Activated CD8-positive, alpha-beta memory T cell treated with anti-CD3 and anti-CD28 coated beads for 36 hours (primary cell): ENCODE data around the gene ZNF334. TPM values are rescaled to one million over a fixed set of nuclear protein-coding genes. Genes with fewer than 3 reads are reported as not detected.

Experiments
- CTCF ChIA-PET: fragments of 350-600 bp; sonication (Branson Sonifier 250); formaldehyde crosslinking; loops from one replicate; lab custom pipeline; 2021; ENCODE audit warnings: antibody characterized with exemption; lab: Charles Lee
- POLR2A ChIA-PET: fragments of 350-600 bp; sonication (Branson Sonifier 250); formaldehyde crosslinking; loops from one replicate; lab custom pipeline; 2021; ENCODE audit warnings: antibody characterized with exemption; lab: Charles Lee
- total RNA-seq, 2 experiments: library from RNA; stranded (reverse); gene quantifications; one replicate each; pipeline ENCODE4 v1.2.3, GENCODE V29; 2021

The ZNF334 gene
- total RNA-seq, 2 experiments from 2014 or later, result 2.3 to 2.6 TPM

- ChIA-PET CTCF (no interaction called here), POLR2A (no interaction called here)
Observed at GRCh38 chr20:46456255-46457028, 56.9 kb downstream of the ZNF334 start.

- POLR2A ChIA-PET, result no interaction called here
- CTCF ChIA-PET, result no interaction called here
Observed at GRCh38 chr20:46455729-46456128, 57.6 kb downstream of the ZNF334 start.

Other genes with a start within 250 kb of the ZNF334 start
- gene CDH22, start 205.1 kb downstream of the ZNF334 start, total RNA-seq, result not detected
- 10 to 100 TPM; 56.4 to 56.5 TPM for gene ELMO2, start 106.9 kb downstream of the ZNF334 start, total RNA-seq
- under 1 TPM in 1 of 2 experiments, not detected in 1; 0.11 TPM for gene OCSTAMP, start 37.1 kb upstream of the ZNF334 start, total RNA-seq
- gene SLC13A3, start 137.9 kb upstream of the ZNF334 start, total RNA-seq, result not detected
- 10 to 100 TPM; 18.6 to 18.7 TPM for gene TP53RK, start 175.9 kb upstream of the ZNF334 start, total RNA-seq
- under 1 TPM in 1 of 2 experiments, not detected in 1; 0.04 TPM for gene SLC2A10, start 196.1 kb upstream of the ZNF334 start, total RNA-seq